K562 (cell line): ENCODE data around the gene SLC13A3. TPM values are rescaled to one million over a fixed set of nuclear protein-coding genes. Genes with fewer than 3 reads are reported as not detected.

ENCODE experiments used
- ATAC-seq: fragments of 200-7000 bp; cut with Tn5 transposase; 3 replicates; pipeline ENCODE4 v1.9.1; 2020; ENCODE audit warnings: moderate library complexity
- BruUV-seq: library from RNA; stranded (reverse); fragments of 400-500 nt; replicated peaks from 2 replicates; lab custom pipeline; 2021; lab: Mats Ljungman, UMichigan
- CTCF ChIA-PET: fragments of 300-600 bp; formaldehyde crosslinking; extraction: SDS; loops from one replicate; lab custom pipeline; 2021; ENCODE audit warnings: low intra/inter-chr PET ratio; lab: Yijun Ruan, JAX
- POLR2A ChIA-PET: fragments of 300-600, 350-650 bp; sonication (Branson Sonifier 250); formaldehyde crosslinking; extraction: SDS; loops from one replicate; lab custom pipeline; 2021; ENCODE audit warnings: antibody characterized with exemption, inconsistent platforms; lab: Yijun Ruan, JAX
- DNase-seq, 4 experiments: peaks; one replicate each; pipeline versions ENCODE4 v3.0.0 to v3.0.0-alpha.2; 2011 to 2018; ENCODE audit warnings: low spot score in 3 of 4, mixed read lengths in 3 of 4; ENCODE audit errors: extremely low read depth in 1 of 4
- FAIRE-seq: peaks from 2 replicates; lab custom pipeline; 2011; peaks lifted over from hg19 to GRCh38; lab: Jason Lieb, UNC
- H2AFZ ChIP-seq: 2 replicates; pipeline ENCODE4 v1.6.0; 2011; ENCODE audit warnings: low read depth, low read length, control low read depth, inconsistent platforms
- H3K27ac ChIP-seq: fragments of 200-600 bp; 3 replicates; pipeline ENCODE4 v1.8.0; 2011; ENCODE audit warnings: low read depth, mild to moderate bottlenecking, control low read depth, inconsistent platforms, low read length, moderate library complexity, mixed read lengths; ENCODE audit errors: extremely low read depth
- H3K27me3 ChIP-seq, 2 experiments: fragments of 300-600 bp in 1 of 2; 2 replicates in 1 of 2; 3 replicates in 1 of 2; pipeline versions ENCODE4 v1.6.0 to v1.8.0; 2011; ENCODE audit warnings: inconsistent platforms in 2 of 2, low read length in 2 of 2, mild to moderate bottlenecking in 1 of 2, mixed read lengths in 1 of 2, moderate library complexity in 1 of 2; ENCODE audit not compliant: control insufficient read depth in 2 of 2, insufficient read depth in 2 of 2
- H3K36me3 ChIP-seq: fragments of 300-600 bp; 3 replicates; pipeline ENCODE4 v1.8.0; 2011; ENCODE audit warnings: mild to moderate bottlenecking, low read length, inconsistent platforms; ENCODE audit not compliant: control insufficient read depth, insufficient read depth
- H3K4me1 ChIP-seq, 2 experiments: fragments of 200-600 bp in 1 of 2; replicated peaks in 1 of 2; 2 replicates in 1 of 2; 3 replicates in 1 of 2; pipeline versions ENCODE4 v1.5.1 to v1.8.0; 2011; ENCODE audit warnings: inconsistent platforms in 2 of 2, low read length in 2 of 2, mild to moderate bottlenecking in 1 of 2, mixed read lengths in 1 of 2, moderate library complexity in 1 of 2; ENCODE audit not compliant: control insufficient read depth in 2 of 2, insufficient read depth in 2 of 2
- H3K4me2 ChIP-seq: 2 replicates; pipeline ENCODE4 v1.6.1; 2011; ENCODE audit warnings: low read length, control low read depth, inconsistent platforms, mixed read lengths; ENCODE audit not compliant: insufficient read depth
- H3K4me3 ChIP-seq: fragments of 200-600 bp; sonication (generic), shearing (Covaris generic); 2 replicates; pipeline ENCODE4 v1.5.1; 2016; ENCODE audit warnings: control low read depth, inconsistent platforms
- H3K79me2 ChIP-seq: fragments of 200-600 bp; 3 replicates; pipeline ENCODE4 v1.8.0; 2011; ENCODE audit warnings: low read length, inconsistent platforms; ENCODE audit not compliant: control insufficient read depth, insufficient read depth
- H3K9ac ChIP-seq, 2 experiments: 2 replicates each; pipeline versions ENCODE4 v1.6.0 to v1.6.1; 2011; ENCODE audit warnings: low read depth in 2 of 2, low read length in 2 of 2, control low read depth in 1 of 2, inconsistent platforms in 1 of 2, mild to moderate bottlenecking in 1 of 2, mixed read lengths in 1 of 2; ENCODE audit not compliant: insufficient read depth in 1 of 2
- H3K9me1 ChIP-seq: one replicate; pipeline ENCODE4 v1.6.0; 2011; ENCODE audit warnings: inconsistent platforms, mild to moderate bottlenecking, low read length, moderate library complexity; ENCODE audit not compliant: control insufficient read depth, insufficient read depth
- H3K9me3 ChIP-seq: replicated peaks from 2 replicates; pipeline ENCODE4 v1.5.1; 2011; ENCODE audit warnings: low read depth, low read length, inconsistent platforms; ENCODE audit not compliant: control insufficient read depth, insufficient read depth
- H4K20me1 ChIP-seq: replicated peaks from 2 replicates; pipeline ENCODE4 v1.6.1; 2011; ENCODE audit warnings: low read length, inconsistent platforms, mixed read lengths; ENCODE audit not compliant: control insufficient read depth, insufficient read depth
- CHD1 ChIP-seq: fragments of 200-600 bp; sonication (generic); IDR thresholded peaks from one replicate; pipeline ENCODE4 v1.6.1; 2012; ENCODE audit warnings: mild to moderate bottlenecking, moderate library complexity, low read length, inconsistent platforms
- DPF2 ChIP-seq: fragments of 450-650 bp; IDR thresholded peaks from 2 replicates; pipeline ENCODE4 v1.6.1; 2016
- FOXJ3 ChIP-seq: sonication (generic); formaldehyde crosslinking; IDR thresholded peaks from 2 replicates; pipeline ENCODE4 v1.4.0; 2020; ENCODE audit warnings: mild to moderate bottlenecking, missing genetic modification reagents
- FUS ChIP-seq: fragments of 200-400 bp; formaldehyde crosslinking; optimal IDR thresholded peaks from 2 replicates; pipeline ENCODE3; 2017; ENCODE audit warnings: low read depth, low read length
- MAFG ChIP-seq: fragments of 450-650 bp; conservative IDR thresholded peaks from 2 replicates; pipeline ENCODE4 v1.6.1; 2016; ENCODE audit warnings: missing genetic modification characterization, missing compliant biosample characterization
- NFYB ChIP-seq: IDR thresholded peaks from 2 replicates; pipeline ENCODE4 v1.6.1; 2011; ENCODE audit warnings: mild to moderate bottlenecking, moderate library complexity; ENCODE audit not compliant: insufficient read length; ENCODE audit errors: extremely low read depth
- POLR2A ChIP-seq: fragments of 450-650 bp; conservative IDR thresholded peaks from 2 replicates; pipeline ENCODE4 v1.6.1; 2016
- TSC22D4 ChIP-seq: fragments of 450-650 bp; IDR thresholded peaks from 2 replicates; pipeline ENCODE4 v1.6.1; 2016; ENCODE audit warnings: missing genetic modification characterization, missing biosample characterization, control low read depth
- ZBTB7A ChIP-seq: IDR thresholded peaks from 2 replicates; pipeline ENCODE4 v1.6.1; 2011; ENCODE audit warnings: low read depth, mild to moderate bottlenecking, low read length, moderate library complexity, borderline replicate concordance; ENCODE audit not compliant: control insufficient read depth
- ZNF444 ChIP-seq: fragments of 250-450 bp; sonication (Bioruptor Pico); IDR thresholded peaks from 2 replicates; pipeline ENCODE4 v1.4.0; 2020; ENCODE audit warnings: mild to moderate bottlenecking, moderate library complexity
- WGBS: fragments of 100-300 bp; shearing (Covaris generic); methylation state at CpG from one replicate; pipeline ENCODE4 v1.1.6; 2016; ENCODE audit warnings: low coverage, mixed read lengths; ENCODE audit not compliant: insufficient coverage; ENCODE audit errors: missing lambda C conversion rate; 5-methylcytosine and 5-hydroxymethylcytosine counted together
- in situ Hi-C: fragments of 300-500 bp; cut with MboI; formaldehyde crosslinking; loops from 4 replicates; pipeline ENCODE4 v1.15.0; 2018; ENCODE audit warnings: inconsistent platforms, mixed read lengths
- intact Hi-C: fragments of 100-400 bp; cut with micrococcal nuclease; formaldehyde crosslinking; loops from 2 replicates; pipeline ENCODE4 v1.14.2; 2022
- polyA plus RNA-seq, 8 experiments: library from polyadenylated mRNA; depleted of rRNA in 4 of 8; stranded (reverse) in 5 of 8; unstranded in 3 of 8; fragments of >200 nt; fragmentation: Nextera tagmentation in 2 of 8; fragmentation: Illumina TruSeq in 1 of 8; extraction: Ambion mirVana in 2 of 8; extraction: Trizol in 1 of 8; gene quantifications; 2 replicates each; pipeline versions ENCODE4 v1.2.1 to v1.2.3, GENCODE V29; 2011 to 2014; ENCODE audit warnings: inconsistent platforms in 1 of 8, missing spikeins in 1 of 8
- total RNA-seq, 7 experiments: library from RNA; depleted of rRNA in 6 of 7; stranded (reverse); fragments of >200 nt in 6 of 7; fragmentation: Illumina TruSeq in 2 of 7; extraction: Trizol in 2 of 7; gene quantifications; 2 replicates each; pipeline versions ENCODE4 v1.2.1 to v1.2.3, GENCODE V29; 2011 to 2021; ENCODE audit warnings: low replicate concordance in 1 of 7
- TF ChIP-seq, protein P1 (sequence below): fragments of 250-450 bp; sonication (Bioruptor Pico); IDR thresholded peaks from 2 replicates; pipeline ENCODE4 v1.5.0; 2022; ENCODE audit warnings: mild to moderate bottlenecking
- TF ChIP-seq, protein P2 (sequence below): fragments of 250-450 bp; sonication (Bioruptor Pico); IDR thresholded peaks from 2 replicates; pipeline ENCODE4 v1.4.0; 2020
- TF ChIP-seq, protein P3 (sequence below): IDR thresholded peaks from 3 replicates; pipeline ENCODE4 v1.6.1; 2011; ENCODE audit warnings: borderline replicate concordance, mild to moderate bottlenecking, moderate library complexity; ENCODE audit not compliant: insufficient read length; ENCODE audit errors: extremely low read depth

Gene SLC13A3
- total and polyA plus RNA-seq, 9 of the 15 experiments (the other 6 are each of a cell fraction or from before 2014, with no cell fraction given): 5.5 to 16.4 (median 8.5) TPM

DNA sequence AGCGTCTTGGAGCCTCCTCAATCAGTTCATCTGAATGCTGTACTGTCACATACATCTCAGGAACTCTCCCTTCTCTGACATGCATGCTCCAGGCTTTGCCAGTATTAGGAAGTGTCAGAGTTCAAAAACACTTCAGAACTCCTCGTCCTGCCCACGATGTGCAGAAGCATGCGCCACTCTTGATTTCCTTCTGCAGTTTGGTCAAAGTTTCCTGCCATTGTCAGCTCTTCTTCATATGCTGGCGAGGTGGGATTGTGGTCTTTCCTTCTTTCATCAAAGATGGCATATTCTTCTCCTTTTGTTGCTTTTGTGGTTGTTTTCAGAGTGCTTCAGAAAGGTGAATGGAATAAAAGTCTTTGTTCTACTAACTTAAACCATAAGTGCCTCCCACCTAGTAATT is 21.0 kb downstream of the SLC13A3 start:
- Histone ChIP-seq H3K79me2 (no peaks in the 10 kb centered on the region), H3K27me3 (no peaks in the 10 kb centered on the region), H3K4me3 (no peak overlapping the region), H2AFZ (no peak overlapping the region), H3K36me3 (no peaks in the 10 kb centered on the region), H3K9ac (no peak overlapping the region), H3K9me1 (no peaks in the 10 kb centered on the region), H3K9me3 (no peaks in the 10 kb centered on the region), H4K20me1 (no peaks in the 10 kb centered on the region), H3K27ac (no peak overlapping the region), H3K4me1 (peaks cover 9 to 14% of the 10 kb centered on the region in 2 experiments; a peak in 4 of 5 replicates), H3K4me2 (no peak overlapping the region)
- FAIRE-seq (no peak), DNase-seq (no peak), ATAC-seq (no peak)
- ChIA-PET POLR2A (no interaction called here), CTCF (no interaction called here)
- BruUV-seq: no TSS peak
- TF ChIP-seq CHD1 (no peak), ZNF444 (CRISPR knock-in tag) (no peak), ZBTB7A (no peak), POLR2A (no peak), NFYB (no peak), TSC22D4 (no peak), FUS (no peak), FOXJ3 (CRISPR knock-in tag) (no peak), MAFG (tag) (no peak), DPF2 (no peak)
- TF ChIP-seq, protein P1, sequence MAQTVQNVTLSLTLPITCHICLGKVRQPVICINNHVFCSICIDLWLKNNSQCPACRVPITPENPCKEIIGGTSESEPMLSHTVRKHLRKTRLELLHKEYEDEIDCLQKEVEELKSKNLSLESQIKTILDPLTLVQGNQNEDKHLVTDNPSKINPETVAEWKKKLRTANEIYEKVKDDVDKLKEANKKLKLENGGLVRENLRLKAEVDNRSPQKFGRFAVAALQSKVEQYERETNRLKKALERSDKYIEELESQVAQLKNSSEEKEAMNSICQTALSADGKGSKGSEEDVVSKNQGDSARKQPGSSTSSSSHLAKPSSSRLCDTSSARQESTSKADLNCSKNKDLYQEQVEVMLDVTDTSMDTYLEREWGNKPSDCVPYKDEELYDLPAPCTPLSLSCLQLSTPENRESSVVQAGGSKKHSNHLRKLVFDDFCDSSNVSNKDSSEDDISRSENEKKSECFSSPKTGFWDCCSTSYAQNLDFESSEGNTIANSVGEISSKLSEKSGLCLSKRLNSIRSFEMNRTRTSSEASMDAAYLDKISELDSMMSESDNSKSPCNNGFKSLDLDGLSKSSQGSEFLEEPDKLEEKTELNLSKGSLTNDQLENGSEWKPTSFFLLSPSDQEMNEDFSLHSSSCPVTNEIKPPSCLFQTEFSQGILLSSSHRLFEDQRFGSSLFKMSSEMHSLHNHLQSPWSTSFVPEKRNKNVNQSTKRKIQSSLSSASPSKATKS: no peak
- TF ChIP-seq, protein P2, sequence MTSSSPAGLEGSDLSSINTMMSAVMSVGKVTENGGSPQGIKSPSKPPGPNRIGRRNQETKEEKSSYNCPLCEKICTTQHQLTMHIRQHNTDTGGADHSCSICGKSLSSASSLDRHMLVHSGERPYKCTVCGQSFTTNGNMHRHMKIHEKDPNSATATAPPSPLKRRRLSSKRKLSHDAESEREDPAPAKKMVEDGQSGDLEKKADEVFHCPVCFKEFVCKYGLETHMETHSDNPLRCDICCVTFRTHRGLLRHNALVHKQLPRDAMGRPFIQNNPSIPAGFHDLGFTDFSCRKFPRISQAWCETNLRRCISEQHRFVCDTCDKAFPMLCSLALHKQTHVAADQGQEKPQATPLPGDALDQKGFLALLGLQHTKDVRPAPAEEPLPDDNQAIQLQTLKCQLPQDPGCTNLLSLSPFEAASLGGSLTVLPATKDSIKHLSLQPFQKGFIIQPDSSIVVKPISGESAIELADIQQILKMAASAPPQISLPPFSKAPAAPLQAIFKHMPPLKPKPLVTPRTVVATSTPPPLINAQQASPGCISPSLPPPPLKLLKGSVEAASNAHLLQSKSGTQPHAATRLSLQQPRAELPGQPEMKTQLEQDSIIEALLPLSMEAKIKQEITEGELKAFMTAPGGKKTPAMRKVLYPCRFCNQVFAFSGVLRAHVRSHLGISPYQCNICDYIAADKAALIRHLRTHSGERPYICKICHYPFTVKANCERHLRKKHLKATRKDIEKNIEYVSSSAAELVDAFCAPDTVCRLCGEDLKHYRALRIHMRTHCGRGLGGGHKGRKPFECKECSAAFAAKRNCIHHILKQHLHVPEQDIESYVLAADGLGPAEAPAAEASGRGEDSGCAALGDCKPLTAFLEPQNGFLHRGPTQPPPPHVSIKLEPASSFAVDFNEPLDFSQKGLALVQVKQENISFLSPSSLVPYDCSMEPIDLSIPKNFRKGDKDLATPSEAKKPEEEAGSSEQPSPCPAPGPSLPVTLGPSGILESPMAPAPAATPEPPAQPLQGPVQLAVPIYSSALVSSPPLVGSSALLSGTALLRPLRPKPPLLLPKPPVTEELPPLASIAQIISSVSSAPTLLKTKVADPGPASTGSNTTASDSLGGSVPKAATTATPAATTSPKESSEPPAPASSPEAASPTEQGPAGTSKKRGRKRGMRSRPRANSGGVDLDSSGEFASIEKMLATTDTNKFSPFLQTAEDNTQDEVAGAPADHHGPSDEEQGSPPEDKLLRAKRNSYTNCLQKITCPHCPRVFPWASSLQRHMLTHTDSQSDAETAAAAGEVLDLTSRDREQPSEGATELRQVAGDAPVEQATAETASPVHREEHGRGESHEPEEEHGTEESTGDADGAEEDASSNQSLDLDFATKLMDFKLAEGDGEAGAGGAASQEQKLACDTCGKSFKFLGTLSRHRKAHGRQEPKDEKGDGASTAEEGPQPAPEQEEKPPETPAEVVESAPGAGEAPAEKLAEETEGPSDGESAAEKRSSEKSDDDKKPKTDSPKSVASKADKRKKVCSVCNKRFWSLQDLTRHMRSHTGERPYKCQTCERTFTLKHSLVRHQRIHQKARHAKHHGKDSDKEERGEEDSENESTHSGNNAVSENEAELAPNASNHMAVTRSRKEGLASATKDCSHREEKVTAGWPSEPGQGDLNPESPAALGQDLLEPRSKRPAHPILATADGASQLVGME: no peak
- TF ChIP-seq, protein P3, sequence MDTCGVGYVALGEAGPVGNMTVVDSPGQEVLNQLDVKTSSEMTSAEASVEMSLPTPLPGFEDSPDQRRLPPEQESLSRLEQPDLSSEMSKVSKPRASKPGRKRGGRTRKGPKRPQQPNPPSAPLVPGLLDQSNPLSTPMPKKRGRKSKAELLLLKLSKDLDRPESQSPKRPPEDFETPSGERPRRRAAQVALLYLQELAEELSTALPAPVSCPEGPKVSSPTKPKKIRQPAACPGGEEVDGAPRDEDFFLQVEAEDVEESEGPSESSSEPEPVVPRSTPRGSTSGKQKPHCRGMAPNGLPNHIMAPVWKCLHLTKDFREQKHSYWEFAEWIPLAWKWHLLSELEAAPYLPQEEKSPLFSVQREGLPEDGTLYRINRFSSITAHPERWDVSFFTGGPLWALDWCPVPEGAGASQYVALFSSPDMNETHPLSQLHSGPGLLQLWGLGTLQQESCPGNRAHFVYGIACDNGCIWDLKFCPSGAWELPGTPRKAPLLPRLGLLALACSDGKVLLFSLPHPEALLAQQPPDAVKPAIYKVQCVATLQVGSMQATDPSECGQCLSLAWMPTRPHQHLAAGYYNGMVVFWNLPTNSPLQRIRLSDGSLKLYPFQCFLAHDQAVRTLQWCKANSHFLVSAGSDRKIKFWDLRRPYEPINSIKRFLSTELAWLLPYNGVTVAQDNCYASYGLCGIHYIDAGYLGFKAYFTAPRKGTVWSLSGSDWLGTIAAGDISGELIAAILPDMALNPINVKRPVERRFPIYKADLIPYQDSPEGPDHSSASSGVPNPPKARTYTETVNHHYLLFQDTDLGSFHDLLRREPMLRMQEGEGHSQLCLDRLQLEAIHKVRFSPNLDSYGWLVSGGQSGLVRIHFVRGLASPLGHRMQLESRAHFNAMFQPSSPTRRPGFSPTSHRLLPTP: no peak
- in situ Hi-C loops: no loop called here
- intact Hi-C loops: no loop called here
- WGBS: 79% methylated on average over 5 of the region's 5 CpGs
